ENCODE results near the gene DTNBP1. TPM values are rescaled to one million over a fixed set of nuclear protein-coding genes. Genes with fewer than 3 reads are reported as not detected.
"Not testable (repeated sequence)": the region's sequence is repeated elsewhere in the genome, so short reads cannot be mapped to it uniquely, and the experiment has no call there.

DTNBP1 gene
- total RNA-seq, 2 experiments from 2014 or later: 18.4 to 23.4 TPM

DNA sequence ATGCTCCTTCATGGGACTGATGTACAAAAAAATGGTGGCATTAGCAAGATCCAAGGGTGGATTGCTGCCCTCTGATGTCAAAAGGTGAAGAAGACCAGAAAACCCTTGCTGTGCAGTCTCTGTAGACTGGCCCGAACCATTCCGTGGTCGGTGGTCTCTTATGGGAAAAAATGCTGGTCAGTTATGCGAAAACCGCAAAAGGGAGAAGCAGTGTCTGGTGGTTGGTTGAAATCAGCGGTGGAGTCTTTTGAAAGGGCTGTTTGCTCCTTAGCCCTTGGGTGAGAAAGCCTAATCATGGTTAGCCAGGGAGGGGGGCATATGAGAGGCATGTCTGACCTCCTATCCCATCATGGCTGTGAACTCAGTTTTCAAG lies 108.1 kb downstream of the DTNBP1 start:
- H3K9me3 Mint-ChIP-seq (ENCODE audit: low read depth): no peaks in the 10 kb centered on the region
- H3K36me3 Mint-ChIP-seq (ENCODE audit: low read depth): peaks cover 2% of the 10 kb centered on the region
- H3K27ac Mint-ChIP-seq: no peak overlapping the region
- H3K27me3 Mint-ChIP-seq: no peaks in the 10 kb centered on the region
- ChIA-PET CTCF (interaction anchor here (1.2 kb wide), 1 partner anchor 8 kb away, joined by 3 read pairs; no protein-coding TSS in a partner anchor), POLR2A (no interaction called here)
- intact Hi-C loops (cut with DNase I, micrococcal nuclease): no loop called here
- no peak overlapping the region for H3K4me3 Mint-ChIP-seq
- ATAC-seq: no peak
- H3K4me1 Mint-ChIP-seq: peaks cover 14% of the 10 kb centered on the region
- no peak for DNase-seq

DNA sequence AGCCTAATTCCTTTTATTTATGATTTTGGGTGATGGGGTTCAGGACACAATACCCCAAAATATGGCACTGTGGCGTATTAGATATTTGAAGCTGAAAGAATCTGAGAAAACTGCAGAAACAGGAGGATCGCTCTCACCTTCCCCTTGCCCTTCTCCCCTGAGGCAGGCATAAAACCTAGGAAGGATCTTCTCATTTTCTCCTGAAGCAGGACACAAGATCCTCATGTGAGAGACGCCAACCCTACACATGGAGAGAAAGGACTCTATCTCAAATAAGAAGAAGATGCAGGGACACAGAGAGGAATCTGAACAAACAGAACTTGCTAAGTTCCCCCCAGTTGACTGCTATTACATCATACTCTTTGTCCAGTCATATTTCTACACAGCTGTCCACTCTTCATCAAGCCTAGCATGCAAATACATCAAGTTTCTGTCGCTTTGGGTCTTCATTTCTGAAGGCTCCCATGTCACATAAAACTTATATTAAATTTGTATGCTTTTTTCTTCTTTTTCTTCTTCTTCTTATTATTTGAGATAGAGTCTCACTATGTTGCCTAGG lies 109.0 kb downstream of the DTNBP1 start:
- POLR2A ChIA-PET: no interaction called here

GRCh38 chr6:15553031-15553430 lies 109.8 kb downstream of the DTNBP1 start:
- ChIA-PET CTCF (interaction anchor here (0.9 kb wide), 1 partner anchor 630 kb away, joined by 4 read pairs; no protein-coding TSS in a partner anchor), POLR2A (no interaction called here)
- Mint-ChIP-seq H3K9me3 (ENCODE audit: low read depth) (no peaks in the 10 kb centered on the region), H3K4me3 (no peak overlapping the region), H3K27me3 (no peaks in the 10 kb centered on the region), H3K27ac (no peak overlapping the region), H3K4me1 (peaks cover 17% of the 10 kb centered on the region), H3K36me3 (ENCODE audit: low read depth) (peaks cover 2% of the 10 kb centered on the region)
- no peak for DNase-seq
- intact Hi-C loops (cut with DNase I, micrococcal nuclease): no loop called here
- ATAC-seq: no peak

More for the DNA sequence above, 109.0 kb downstream of the DTNBP1 start:
- no peak overlapping the region for H3K27ac Mint-ChIP-seq
- peaks cover 14% of the 10 kb centered on the region for H3K4me1 Mint-ChIP-seq
- H3K27me3 Mint-ChIP-seq: no peaks in the 10 kb centered on the region
- H3K9me3 Mint-ChIP-seq (ENCODE audit: low read depth): no peaks in the 10 kb centered on the region
- DNase-seq: no peak
- H3K36me3 Mint-ChIP-seq (ENCODE audit: low read depth): peaks cover 2% of the 10 kb centered on the region
- no peak for ATAC-seq
- intact Hi-C loops (cut with DNase I, micrococcal nuclease): no loop called here
- CTCF ChIA-PET: interaction anchor here (0.6 to 1.2 kb wide), 2 partner anchors 9 to 19 kb away, joined by 3 read pairs; no protein-coding TSS in a partner anchor
- H3K4me3 Mint-ChIP-seq: no peak overlapping the region

DNA sequence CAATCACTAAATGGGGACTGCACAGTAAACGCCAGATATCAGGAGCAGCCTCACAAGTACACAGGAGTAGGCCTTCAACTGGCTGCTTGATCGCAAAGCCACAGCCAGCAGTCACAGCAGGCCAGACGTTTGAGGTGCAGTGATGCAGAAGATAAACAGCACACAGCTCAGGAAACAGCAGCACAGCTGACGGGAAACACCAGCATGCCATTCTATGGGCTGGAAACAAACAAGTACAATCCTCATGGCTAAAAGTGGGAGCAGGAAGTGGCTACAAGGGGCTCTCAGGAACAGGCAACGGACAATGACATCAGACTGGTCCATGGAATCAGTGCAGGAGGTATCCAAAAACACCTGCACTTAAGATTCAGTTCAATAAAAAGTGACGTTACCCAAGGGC lies 111.0 kb downstream of the DTNBP1 start:
- ChIA-PET POLR2A (no interaction called here), CTCF (interaction anchor here (0.5 to 1.6 kb wide), 2 partner anchors 11 to 48 kb away, joined by 4 to 5 read pairs; no protein-coding TSS in a partner anchor)
- Mint-ChIP-seq H3K4me3 (no peak overlapping the region), H3K27ac (no peak overlapping the region), H3K4me1 (peaks cover 17% of the 10 kb centered on the region), H3K9me3 (ENCODE audit: low read depth) (no peaks in the 10 kb centered on the region), H3K36me3 (ENCODE audit: low read depth) (peaks cover 2% of the 10 kb centered on the region), H3K27me3 (no peaks in the 10 kb centered on the region)
- no peak for DNase-seq
- no peak for ATAC-seq
- intact Hi-C loops (cut with DNase I, micrococcal nuclease): no loop called here

GRCh38 chr6:15551262-15551661 lies 111.6 kb downstream of the DTNBP1 start:
- no peak overlapping the region for H3K27ac Mint-ChIP-seq
- no peak overlapping the region for H3K4me3 Mint-ChIP-seq
- no peak for ATAC-seq
- CTCF ChIA-PET: interaction anchor here (0.5 to 1.6 kb wide), 3 partner anchors 12 to 1550 kb away, joined by 4 to 5 read pairs (median 4); no protein-coding TSS in a partner anchor
- no peaks in the 10 kb centered on the region for H3K9me3 Mint-ChIP-seq (ENCODE audit: low read depth)
- POLR2A ChIA-PET: interaction anchor here (0.7 kb wide), 1 partner anchor 575 kb away, joined by 3 read pairs; no protein-coding TSS in a partner anchor
- peaks cover 17% of the 10 kb centered on the region for H3K4me1 Mint-ChIP-seq
- no peaks in the 10 kb centered on the region for H3K27me3 Mint-ChIP-seq
- intact Hi-C loops (cut with DNase I, micrococcal nuclease): no loop called here
- H3K36me3 Mint-ChIP-seq (ENCODE audit: low read depth): peaks cover 2% of the 10 kb centered on the region
- DNase-seq: no peak

DNA sequence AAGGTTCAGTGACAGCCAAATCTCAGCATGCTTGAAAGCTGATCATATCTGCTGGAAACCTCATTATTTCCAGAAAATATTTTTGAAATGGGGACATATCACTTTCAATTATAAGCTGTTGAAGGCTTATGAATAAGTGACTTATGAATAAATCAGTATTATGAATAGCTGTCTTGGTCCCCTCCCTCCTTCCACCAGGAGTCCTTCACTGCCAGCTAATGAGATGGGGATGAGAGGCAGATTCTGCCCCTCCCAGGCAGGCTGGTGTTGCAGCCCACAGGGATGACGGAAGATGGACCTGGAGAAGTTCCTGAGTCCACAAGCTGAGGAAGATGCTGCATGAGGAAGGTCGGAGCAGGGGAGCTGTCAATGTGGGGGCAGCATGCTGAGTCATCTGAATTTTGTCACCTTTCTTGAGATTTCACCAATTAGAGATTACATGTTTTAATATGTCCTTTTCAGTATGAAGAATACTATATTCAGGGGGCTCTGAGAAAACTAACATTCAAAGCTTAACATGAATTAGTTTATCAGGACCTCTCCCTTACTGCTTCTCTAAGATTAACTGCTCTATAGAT lies 112.2 kb downstream of the DTNBP1 start:
- Mint-ChIP-seq H3K4me1 (peaks cover 17% of the 10 kb centered on the region), H3K36me3 (ENCODE audit: low read depth) (peaks cover 2% of the 10 kb centered on the region), H3K4me3 (no peak overlapping the region), H3K27me3 (no peaks in the 10 kb centered on the region), H3K9me3 (ENCODE audit: low read depth) (no peaks in the 10 kb centered on the region), H3K27ac (no peak overlapping the region)
- no peak for ATAC-seq
- ChIA-PET POLR2A (interaction anchor here (0.7 kb wide), 1 partner anchor 575 kb away, joined by 3 read pairs; no protein-coding TSS in a partner anchor), CTCF (interaction anchor here (0.6 to 1.6 kb wide), 3 partner anchors 12 to 1550 kb away, joined by 3 to 5 read pairs (median 4); no protein-coding TSS in a partner anchor)
- DNase-seq: no peak
- intact Hi-C loops (cut with DNase I, micrococcal nuclease): no loop called here

- intact Hi-C loops (cut with DNase I, micrococcal nuclease): no loop called here
- ChIA-PET POLR2A (interaction anchor here (1.3 kb wide), 1 partner anchor 48 kb away, joined by 5 read pairs; no protein-coding TSS in a partner anchor), CTCF (interaction anchor here (0.6 kb wide), 1 partner anchor 31 kb away, joined by 3 read pairs; no protein-coding TSS in a partner anchor)
- DNase-seq: no peak
- H3K4me3 Mint-ChIP-seq: no peak overlapping the region
- H3K9me3 Mint-ChIP-seq (ENCODE audit: low read depth): peaks cover under 1% of the 10 kb centered on the region
- H3K27me3 Mint-ChIP-seq: no peaks in the 10 kb centered on the region
- no peak overlapping the region for H3K27ac Mint-ChIP-seq
- no peak for ATAC-seq
- H3K4me1 Mint-ChIP-seq: peaks cover 15% of the 10 kb centered on the region
- H3K36me3 Mint-ChIP-seq (ENCODE audit: low read depth): peaks cover 1% of the 10 kb centered on the region
These were observed 113.5 kb downstream of the DTNBP1 start for GRCh38 chr6:15549371-15549770.

GRCh38 chr6:15547400-15547799 lies 115.4 kb downstream of the DTNBP1 start:
- ChIA-PET POLR2A (interaction anchor here (0.6 kb wide), 1 partner anchor 126 kb away, joined by 3 read pairs; no protein-coding TSS in a partner anchor), CTCF (interaction anchor here (0.5 to 0.7 kb wide), 2 partner anchors 34 to 1391 kb away, joined by 3 read pairs; no protein-coding TSS in a partner anchor)
- intact Hi-C loops (cut with DNase I, micrococcal nuclease): no loop called here
- Mint-ChIP-seq H3K36me3 (ENCODE audit: low read depth) (peaks cover 11% of the 10 kb centered on the region), H3K9me3 (ENCODE audit: low read depth) (peaks cover 11% of the 10 kb centered on the region), H3K27ac (no peak overlapping the region), H3K27me3 (no peaks in the 10 kb centered on the region), H3K4me1 (peaks cover 12% of the 10 kb centered on the region), H3K4me3 (no peak overlapping the region)
- ATAC-seq (no peak), DNase-seq (no peak)

GRCh38 chr6:15546591-15546990 lies 116.2 kb downstream of the DTNBP1 start:
- ChIA-PET CTCF (interaction anchor here (0.7 kb wide), 1 partner anchor 1391 kb away, joined by 3 read pairs; no protein-coding TSS in a partner anchor), POLR2A (no interaction called here)

GRCh38 chr6:15544321-15544900 lies 118.4 kb downstream of the DTNBP1 start:
- Mint-ChIP-seq H3K27ac (no peak overlapping the region), H3K9me3 (ENCODE audit: low read depth) (peaks cover 11% of the 10 kb centered on the region), H3K36me3 (ENCODE audit: low read depth) (peaks cover 11% of the 10 kb centered on the region), H3K4me3 (no peak overlapping the region), H3K27me3 (no peaks in the 10 kb centered on the region), H3K4me1 (peaks cover 3% of the 10 kb centered on the region)
- POLR2A ChIA-PET: interaction anchor here (0.5 kb wide), 1 partner anchor 1914 kb away, joined by 3 read pairs; no protein-coding TSS in a partner anchor
- CTCF ChIA-PET: interaction anchor here (0.6 to 1.1 kb wide), 4 partner anchors 13 to 1298 kb away, joined by 3 to 4 read pairs (median 4); no protein-coding TSS in a partner anchor
- DNase-seq: no peak
- ATAC-seq: no peak
- intact Hi-C loops (cut with DNase I, micrococcal nuclease): no loop called here

More at GRCh38 chr6:15546591-15546990, 116.2 kb downstream of the DTNBP1 start:
- H3K36me3 Mint-ChIP-seq (ENCODE audit: low read depth): peaks cover 11% of the 10 kb centered on the region
- intact Hi-C loops (cut with DNase I, micrococcal nuclease): no loop called here
- H3K27me3 Mint-ChIP-seq: no peaks in the 10 kb centered on the region
- no peak overlapping the region for H3K4me3 Mint-ChIP-seq
- H3K4me1 Mint-ChIP-seq: peaks cover 8% of the 10 kb centered on the region
- DNase-seq: no peak
- ATAC-seq: no peak
- H3K27ac Mint-ChIP-seq: no peak overlapping the region
- peaks cover 11% of the 10 kb centered on the region for H3K9me3 Mint-ChIP-seq (ENCODE audit: low read depth)

- POLR2A ChIA-PET; H3K27ac Mint-ChIP-seq; H3K27me3 Mint-ChIP-seq; ATAC-seq; DNase-seq; H3K4me3 Mint-ChIP-seq; H3K4me1 Mint-ChIP-seq; intact Hi-C loops (cut with DNase I, micrococcal nuclease): not testable (repeated sequence)
- CTCF ChIA-PET: interaction anchor here (0.6 to 1.1 kb wide), 4 partner anchors 14 to 1297 kb away, joined by 3 to 4 read pairs (median 3); no protein-coding TSS in a partner anchor
- peaks cover 11% of the 10 kb centered on the region for H3K9me3 Mint-ChIP-seq (ENCODE audit: low read depth)
- H3K36me3 Mint-ChIP-seq (ENCODE audit: low read depth): peaks cover 11% of the 10 kb centered on the region
These were observed 119.4 kb downstream of the DTNBP1 start for GRCh38 chr6:15543332-15543917.
